Neuronal stem cell (in vitro differentiated cells): ENCODE data around the gene PLXNC1.

Source experiments
- DNase-seq: peaks from one replicate; pipeline ENCODE4 v3.0.0-alpha.2; 2013; ENCODE audit warnings: low spot score
- H2AFZ ChIP-seq: one replicate; pipeline ENCODE4 v1.6.1; 2013; ENCODE audit warnings: mild to moderate bottlenecking, low read length, inconsistent platforms
- H2AK5ac ChIP-seq: 2 replicates; pipeline ENCODE4 v1.6.1; 2013; ENCODE audit warnings: low read depth, mild to moderate bottlenecking, inconsistent platforms, low read length, moderate library complexity, mixed read lengths
- H2BK120ac ChIP-seq: 2 replicates; pipeline ENCODE4 v1.6.1; 2013; ENCODE audit warnings: low read depth, mild to moderate bottlenecking, inconsistent platforms, low read length, moderate library complexity, mixed read lengths
- H2BK12ac ChIP-seq: one replicate; pipeline ENCODE4 v1.6.1; 2013; ENCODE audit warnings: low read length, inconsistent platforms
- H2BK15ac ChIP-seq: 2 replicates; pipeline ENCODE4 v1.6.1; 2013; ENCODE audit warnings: mild to moderate bottlenecking, low read length, inconsistent platforms, mixed read lengths
- H2BK5ac ChIP-seq: one replicate; pipeline ENCODE4 v1.6.1; 2013; ENCODE audit warnings: inconsistent platforms, mild to moderate bottlenecking, low read length, moderate library complexity
- H3K14ac ChIP-seq: one replicate; pipeline ENCODE4 v1.6.1; 2013; ENCODE audit warnings: low read length, inconsistent platforms
- H3K18ac ChIP-seq: 2 replicates; pipeline ENCODE4 v1.6.1; 2013; ENCODE audit warnings: low read length, inconsistent platforms
- H3K23ac ChIP-seq: 2 replicates; pipeline ENCODE4 v1.6.1; 2013; ENCODE audit warnings: low read depth, mild to moderate bottlenecking, mixed read lengths, low read length, inconsistent platforms; ENCODE audit not compliant: poor library complexity
- H3K27ac ChIP-seq: replicated peaks from 3 replicates; pipeline ENCODE4 v1.5.1; 2013; ENCODE audit warnings: low read length, inconsistent platforms
- H3K27me3 ChIP-seq, 3 experiments: 2 replicates each; pipeline ENCODE4 v1.6.1; 2013; ENCODE audit warnings: low read length in 3 of 3, mild to moderate bottlenecking in 2 of 3, inconsistent platforms in 1 of 3, low read depth in 1 of 3, mixed read lengths in 1 of 3, moderate library complexity in 1 of 3; ENCODE audit not compliant: control insufficient read depth in 3 of 3, insufficient read depth in 3 of 3
- H3K36me3 ChIP-seq, 2 donors: replicated peaks in 1 of 2; 2 replicates each; pipeline ENCODE4 v1.6.1; 2013; ENCODE audit warnings: low read length in 2 of 2; ENCODE audit not compliant: control insufficient read depth in 2 of 2, insufficient read depth in 2 of 2
- H3K4ac ChIP-seq: 2 replicates; pipeline ENCODE4 v1.6.1; 2013; ENCODE audit warnings: inconsistent platforms, mild to moderate bottlenecking, low read length, moderate library complexity
- H3K4me1 ChIP-seq, 2 donors: 1 replicate in 1 of 2; 2 replicates in 1 of 2; pipeline ENCODE4 v1.6.1; 2013; ENCODE audit warnings: low read length in 2 of 2, low read depth in 1 of 2; ENCODE audit not compliant: control insufficient read depth in 2 of 2, insufficient read depth in 1 of 2
- H3K4me2 ChIP-seq: one replicate; pipeline ENCODE4 v1.6.1; 2013; ENCODE audit warnings: mild to moderate bottlenecking, low read length, inconsistent platforms; ENCODE audit not compliant: insufficient read depth, poor library complexity, severe bottlenecking
- H3K4me3 ChIP-seq, 2 donors: 2 replicates each; pipeline ENCODE4 v1.5.1; 2013; ENCODE audit warnings: low read length in 2 of 2, mild to moderate bottlenecking in 2 of 2, inconsistent platforms in 1 of 2, moderate library complexity in 1 of 2
- H3K79me1 ChIP-seq: one replicate; pipeline ENCODE4 v1.6.1; 2013; ENCODE audit warnings: low read depth, mild to moderate bottlenecking, inconsistent platforms, low read length, moderate library complexity
- H3K9ac ChIP-seq: one replicate; pipeline ENCODE4 v1.6.1; 2013; ENCODE audit warnings: mild to moderate bottlenecking, low read depth, low read length, inconsistent platforms; ENCODE audit not compliant: poor library complexity
- H3K9me3 ChIP-seq, 2 donors: replicated peaks in 1 of 2; 2 replicates each; pipeline versions ENCODE3 to v1.6.1; 2013; ENCODE audit warnings: low read length in 2 of 2, mild to moderate bottlenecking in 2 of 2, inconsistent platforms in 1 of 2, low read depth in 1 of 2, mixed read lengths in 1 of 2, moderate library complexity in 1 of 2; ENCODE audit not compliant: control insufficient read depth in 2 of 2, insufficient read depth in 1 of 2
- H4K8ac ChIP-seq: one replicate; pipeline ENCODE4 v1.6.1; 2013; ENCODE audit warnings: low read depth, mild to moderate bottlenecking, inconsistent platforms, low read length, moderate library complexity
- H4K91ac ChIP-seq: one replicate; pipeline ENCODE4 v1.6.1; 2013; ENCODE audit warnings: low read length, low read depth, mild to moderate bottlenecking, inconsistent platforms; ENCODE audit not compliant: poor library complexity
- WGBS, 2 donors: extraction: QIAGEN DNeasy Blood & Tissue Kit; methylation state at CpG; one replicate each; pipeline ENCODE4 v1.1.7; 2013; ENCODE audit warnings: missing lambda C conversion rate in 2 of 2, mixed read lengths in 1 of 2; ENCODE audit not compliant: insufficient read length in 2 of 2, insufficient replicate concordance in 1 of 2; ENCODE audit errors: extremely low coverage in 2 of 2; 5-methylcytosine and 5-hydroxymethylcytosine counted together

Gene PLXNC1

GRCh38 chr12:94147387-94147990 lies 888 bp upstream of the PLXNC1 start:
- Histone ChIP-seq H3K36me3 (no peaks in the 10 kb centered on the region), H3K4me2 (peak overlapping the region; percentile 80), H2AK5ac (no peak overlapping the region), H3K4me3 (peak overlapping the region; percentile 63 to 82), H2BK15ac (peak overlapping the region; percentile 76), H3K79me1 (no peaks in the 10 kb centered on the region), H3K14ac (no peak overlapping the region), H4K91ac (no peak overlapping the region), H3K9me3 (no peaks in the 10 kb centered on the region), H2AFZ (peak overlapping the region; percentile 97), H3K27me3 (peaks cover 0 to 23% (median 17%) of the 10 kb centered on the region in 3 experiments), H2BK12ac (no peak overlapping the region), H3K18ac (peak overlapping the region; percentile 92), H3K9ac (peak overlapping the region; percentile 10), H3K23ac (peak overlapping the region; percentile 40), H3K4me1 (peaks cover 7 to 16% of the 10 kb centered on the region in 2 donors), H2BK5ac (no peak overlapping the region), H3K27ac (no peak overlapping the region), H4K8ac (no peak overlapping the region), H3K4ac (no peak overlapping the region), H2BK120ac (no peak overlapping the region)
- WGBS, 2 donors = no CpG with 5 or more reads among the region's 13 CpGs
- DNase-seq = no peak

- Histone ChIP-seq H2AK5ac (no peak overlapping the region), H3K36me3 (no peaks in the 10 kb centered on the region), H2BK120ac (peak overlapping the region; percentile 89), H3K18ac (peak overlapping the region; percentile 97), H3K4me2 (peak overlapping the region; percentile 91), H3K27me3 (peaks cover 0 to 23% (median 17%) of the 10 kb centered on the region in 3 experiments), H2BK12ac (no peak overlapping the region), H3K9me3 (no peaks in the 10 kb centered on the region), H3K14ac (no peak overlapping the region), H3K9ac (peak overlapping the region; percentile 97), H2AFZ (peak overlapping the region; percentile 97), H4K8ac (no peak overlapping the region), H3K4me3 (peak overlapping the region; percentile 63 to 93), H3K4ac (no peak overlapping the region), H3K4me1 (peaks cover 8 to 20% of the 10 kb centered on the region in 2 donors), H3K27ac (no peak overlapping the region), H2BK15ac (peak overlapping the region; percentile 98), H4K91ac (no peak overlapping the region), H2BK5ac (no peak overlapping the region), H3K79me1 (no peaks in the 10 kb centered on the region), H3K23ac (peak overlapping the region; percentile 92)
- no peak for DNase-seq
- WGBS, 2 donors = no CpG with 5 or more reads among the region's 62 CpGs
Measured at GRCh38 chr12:94148739-94149118, 352 bp downstream of the PLXNC1 start.

GRCh38 chr12:94149119-94149780 lies 873 bp downstream of the PLXNC1 start:
- Histone ChIP-seq H2BK12ac (peak overlapping the region; percentile 52), H2AK5ac (no peak overlapping the region), H4K91ac (no peak overlapping the region), H3K36me3 (no peaks in the 10 kb centered on the region), H3K27ac (no peak overlapping the region), H3K23ac (peak overlapping the region; percentile 92), H3K4me2 (peak overlapping the region; percentile 91), H3K27me3 (peaks cover 0 to 23% (median 17%) of the 10 kb centered on the region in 3 experiments), H3K14ac (peak overlapping the region; percentile 95), H3K79me1 (no peaks in the 10 kb centered on the region), H3K4me3 (peak overlapping the region; percentile 63 to 93), H4K8ac (no peak overlapping the region), H2BK5ac (peak overlapping the region; percentile 79), H2BK120ac (peak overlapping the region; percentile 89), H2BK15ac (peak overlapping the region; percentile 98), H2AFZ (peak overlapping the region; percentile 97), H3K9ac (peak overlapping the region; percentile 97), H3K18ac (peak overlapping the region; percentile 97), H3K9me3 (no peaks in the 10 kb centered on the region), H3K4me1 (peaks cover 8 to 20% of the 10 kb centered on the region in 2 donors), H3K4ac (peak overlapping the region; percentile 40)
- WGBS, 2 donors = no CpG with 5 or more reads among the region's 76 CpGs
- DNase-seq = peak; percentile 58

- DNase-seq = peak; percentile 56
- H3K4me3 ChIP-seq = peak overlapping the region; percentile 63 to 93
Measured at GRCh38 chr12:94149781-94150239, 1.4 kb downstream of the PLXNC1 start.

More at GRCh38 chr12:94149781-94150239, 1.4 kb downstream of the PLXNC1 start:
- H3K79me1 ChIP-seq = no peaks in the 10 kb centered on the region
- H4K91ac ChIP-seq = no peak overlapping the region
- H2BK120ac ChIP-seq = no peak overlapping the region
- H3K36me3 ChIP-seq = no peaks in the 10 kb centered on the region
- H3K27me3 ChIP-seq = peaks cover 0 to 23% (median 17%) of the 10 kb centered on the region in 3 experiments
- H2AFZ ChIP-seq = peak overlapping the region; percentile 97
- peak overlapping the region; percentile 95 for H3K14ac ChIP-seq
- WGBS, 2 donors = no CpG with 5 or more reads among the region's 49 CpGs
- H2BK15ac ChIP-seq = peak overlapping the region; percentile 98
- no peak overlapping the region for H4K8ac ChIP-seq
- peak overlapping the region; percentile 92 for H3K23ac ChIP-seq
- H3K9me3 ChIP-seq = no peaks in the 10 kb centered on the region
- no peak overlapping the region for H2AK5ac ChIP-seq
- peak overlapping the region; percentile 40 for H3K4ac ChIP-seq
- H3K4me2 ChIP-seq = peak overlapping the region; percentile 91
- H3K18ac ChIP-seq = peak overlapping the region; percentile 97
- H2BK5ac ChIP-seq = peak overlapping the region; percentile 79
- peak overlapping the region; percentile 85 for H3K9ac ChIP-seq
- no peak overlapping the region for H3K27ac ChIP-seq
- peaks cover 8 to 20% of the 10 kb centered on the region in 2 donors for H3K4me1 ChIP-seq
- no peak overlapping the region for H2BK12ac ChIP-seq
